H9 (cell line): ENCODE data around the gene EPB41L2. TPM values are rescaled to one million over a fixed set of nuclear protein-coding genes. Genes with fewer than 3 reads are reported as not detected.

Source experiments
- DNase-seq: peaks from one replicate; pipeline ENCODE4 v3.0.0-alpha.2; 2017
- H2AFZ ChIP-seq: one replicate; pipeline ENCODE4 v1.6.1; 2013; ENCODE audit warnings: mild to moderate bottlenecking, low read length, control low read depth, moderate library complexity
- H2AK5ac ChIP-seq: 2 replicates; pipeline ENCODE4 v1.6.1; 2013; ENCODE audit warnings: low read length, control low read depth, mixed read lengths; ENCODE audit not compliant: insufficient read length
- H2BK120ac ChIP-seq: one replicate; pipeline ENCODE4 v1.6.1; 2013; ENCODE audit warnings: low read depth, mild to moderate bottlenecking, low read length, control low read depth, inconsistent platforms; ENCODE audit not compliant: poor library complexity, severe bottlenecking
- H2BK12ac ChIP-seq: 2 replicates; pipeline ENCODE4 v1.6.1; 2013; ENCODE audit warnings: low read length, control low read depth, mixed read lengths, low read depth; ENCODE audit not compliant: insufficient read length
- H2BK15ac ChIP-seq: 2 replicates; pipeline ENCODE4 v1.6.1; 2013; ENCODE audit warnings: low read depth, low read length, control low read depth
- H2BK20ac ChIP-seq: one replicate; pipeline ENCODE4 v1.6.1; 2013; ENCODE audit warnings: low read depth, mild to moderate bottlenecking, low read length, control low read depth, inconsistent platforms; ENCODE audit not compliant: poor library complexity, severe bottlenecking
- H2BK5ac ChIP-seq: 2 replicates; pipeline ENCODE4 v1.6.1; 2013; ENCODE audit warnings: low read length, control low read depth, mixed read lengths; ENCODE audit not compliant: insufficient read length
- H3K14ac ChIP-seq: 2 replicates; pipeline ENCODE4 v1.6.1; 2013; ENCODE audit warnings: low read length, control low read depth; ENCODE audit not compliant: insufficient read depth
- H3K18ac ChIP-seq: 2 replicates; pipeline ENCODE4 v1.6.1; 2013; ENCODE audit warnings: low read depth, mild to moderate bottlenecking, mixed read lengths, low read length, control low read depth; ENCODE audit not compliant: insufficient read length
- H3K23ac ChIP-seq: 2 replicates; pipeline ENCODE4 v1.6.1; 2013; ENCODE audit warnings: low read length, control low read depth, mixed read lengths, low read depth; ENCODE audit not compliant: insufficient read length
- H3K23me2 ChIP-seq: 2 replicates; pipeline ENCODE4 v1.6.1; 2013; ENCODE audit warnings: low read depth, mild to moderate bottlenecking, mixed read lengths, low read length, control low read depth; ENCODE audit not compliant: insufficient read length, poor library complexity, severe bottlenecking
- H3K27ac ChIP-seq: 2 replicates; pipeline ENCODE4 v1.5.1; 2013; ENCODE audit warnings: low read length, control low read depth, mixed read lengths, low read depth; ENCODE audit not compliant: insufficient read length
- H3K27me3 ChIP-seq: 2 replicates; pipeline ENCODE4 v1.6.1; 2013; ENCODE audit warnings: low read length, control low read depth, inconsistent platforms; ENCODE audit not compliant: insufficient read depth
- H3K4ac ChIP-seq: 2 replicates; pipeline ENCODE4 v1.6.1; 2013; ENCODE audit warnings: low read depth, mild to moderate bottlenecking, control low read depth, inconsistent platforms, low read length, moderate library complexity
- H3K4me1 ChIP-seq: 2 replicates; pipeline ENCODE4 v1.6.1; 2013; ENCODE audit warnings: low read length, control low read depth, inconsistent platforms; ENCODE audit not compliant: insufficient read depth
- H3K4me2 ChIP-seq: 2 replicates; pipeline ENCODE4 v1.6.1; 2013; ENCODE audit warnings: low read length, control low read depth, mixed read lengths; ENCODE audit not compliant: insufficient read length, insufficient read depth
- H3K56ac ChIP-seq: 2 replicates; pipeline ENCODE4 v1.6.1; 2013; ENCODE audit warnings: low read depth, mild to moderate bottlenecking, mixed read lengths, low read length, control low read depth; ENCODE audit not compliant: insufficient read length
- H3K79me1 ChIP-seq: 2 replicates; pipeline ENCODE4 v1.6.1; 2013; ENCODE audit warnings: low read depth, mild to moderate bottlenecking, moderate library complexity, low read length, control low read depth, inconsistent platforms; ENCODE audit not compliant: insufficient read depth, poor library complexity, severe bottlenecking
- H3K79me2 ChIP-seq: 2 replicates; pipeline ENCODE4 v1.6.1; 2013; ENCODE audit warnings: low read length, control low read depth, inconsistent platforms; ENCODE audit not compliant: insufficient read depth
- H3K9ac ChIP-seq: 2 replicates; pipeline ENCODE4 v1.6.1; 2013; ENCODE audit warnings: low read length, control low read depth, mixed read lengths; ENCODE audit not compliant: insufficient read length; ENCODE audit errors: extremely low read depth
- H3K9me3 ChIP-seq: one replicate; pipeline ENCODE4 v1.6.1; 2013; ENCODE audit warnings: low read depth, low read length, inconsistent platforms; ENCODE audit not compliant: control insufficient read depth
- H3T11ph ChIP-seq: one replicate; pipeline ENCODE4 v1.6.1; 2013; ENCODE audit warnings: mild to moderate bottlenecking, low read length, control low read depth, inconsistent platforms
- H4K20me1 ChIP-seq: one replicate; pipeline ENCODE4 v1.6.1; 2013; ENCODE audit not compliant: control insufficient read depth, insufficient read length, insufficient read depth
- H4K5ac ChIP-seq: 2 replicates; pipeline ENCODE4 v1.6.1; 2013; ENCODE audit warnings: low read depth, mild to moderate bottlenecking, mixed read lengths, low read length, control low read depth; ENCODE audit not compliant: insufficient read length
- H4K8ac ChIP-seq: replicated peaks from 2 replicates; pipeline ENCODE4 v1.6.1; 2013; ENCODE audit warnings: low read length, control low read depth, mixed read lengths, low read depth; ENCODE audit not compliant: insufficient read length
- H4K91ac ChIP-seq: 2 replicates; pipeline ENCODE4 v1.6.1; 2013; ENCODE audit warnings: low read depth, mild to moderate bottlenecking, moderate library complexity, mixed read lengths, low read length, control low read depth; ENCODE audit not compliant: insufficient read length
- H3K27ac Mint-ChIP-seq, 3 experiments: 2 replicates in 2 of 3; 3 replicates in 1 of 3; pipeline ENCODE4 v1.8.0; 2020 to 2021; ENCODE audit warnings: mixed read lengths in 3 of 3, mild to moderate bottlenecking in 1 of 3, moderate library complexity in 1 of 3
- H3K27me3 Mint-ChIP-seq: 2 replicates; pipeline ENCODE4 v1.8.0; 2021; ENCODE audit warnings: low read depth, mild to moderate bottlenecking, moderate library complexity, mixed read lengths
- H3K36me3 Mint-ChIP-seq, 3 experiments: 2 replicates in 2 of 3; 3 replicates in 1 of 3; pipeline ENCODE4 v1.8.0; 2020 to 2021; ENCODE audit warnings: low read depth in 3 of 3, mixed read lengths in 3 of 3; ENCODE audit not compliant: insufficient read depth in 1 of 3
- H3K4me1 Mint-ChIP-seq, 2 experiments: 2 replicates each; pipeline ENCODE4 v1.8.0; 2020; ENCODE audit warnings: mixed read lengths in 2 of 2
- H3K4me3 Mint-ChIP-seq, 2 experiments: 2 replicates in 1 of 2; 3 replicates in 1 of 2; pipeline ENCODE4 v1.8.0; 2020 to 2021; ENCODE audit warnings: mild to moderate bottlenecking in 2 of 2, mixed read lengths in 2 of 2, moderate library complexity in 1 of 2
- H3K9me3 Mint-ChIP-seq, 2 experiments: 2 replicates in 1 of 2; 3 replicates in 1 of 2; pipeline ENCODE4 v1.8.0; 2020; ENCODE audit warnings: mild to moderate bottlenecking in 2 of 2, mixed read lengths in 2 of 2, moderate library complexity in 1 of 2
- CTCF ChIP-seq: fragments of 200-600 bp; sonication (generic); conservative IDR thresholded peaks from 3 replicates; pipeline ENCODE4 v1.8.0; 2021; ENCODE audit warnings: antibody characterized with exemption, mild to moderate bottlenecking
- WGBS: extraction: QIAGEN DNeasy Blood & Tissue Kit; methylation state at CpG from one replicate; pipeline ENCODE4 v1.1.7; 2013; ENCODE audit warnings: missing lambda C conversion rate, low lambda C conversion rate, mixed read lengths; ENCODE audit not compliant: insufficient read length; ENCODE audit errors: extremely low coverage; 5-methylcytosine and 5-hydroxymethylcytosine counted together
- total RNA-seq: library from RNA; stranded (reverse); gene quantifications from 2 replicates; pipeline ENCODE4 v1.2.1, GENCODE V29; 2021

The EPB41L2 gene
- total RNA-seq, 1 experiment from 2014 or later = 90.2 TPM

- Histone ChIP-seq H3K9ac (no peak overlapping the region), H4K8ac (no peak overlapping the region), H3K9me3 (peaks cover 11% of the 10 kb centered on the region), H2BK12ac (no peak overlapping the region), H2BK20ac (no peak overlapping the region), H2BK15ac (no peak overlapping the region), H3K27me3 (no peaks in the 10 kb centered on the region), H4K91ac (no peak overlapping the region), H2AFZ (no peak overlapping the region), H3K18ac (no peak overlapping the region), H3K4me2 (no peak overlapping the region), H2BK5ac (no peak overlapping the region), H3K23ac (no peak overlapping the region), H3T11ph (no peak overlapping the region), H3K4ac (no peak overlapping the region), H2AK5ac (no peak overlapping the region), H3K79me2 (peaks cover 9% of the 10 kb centered on the region; the same call in 1 of the 2 replicates), H2BK120ac (no peak overlapping the region), H3K4me1 (no peaks in the 10 kb centered on the region), H3K27ac (no peak overlapping the region), H3K14ac (no peak overlapping the region), H3K56ac (no peak overlapping the region), H4K20me1 (no peaks in the 10 kb centered on the region), H3K79me1 (no peaks in the 10 kb centered on the region), H4K5ac (no peak overlapping the region), H3K23me2 (no peaks in the 10 kb centered on the region)
- no peak for DNase-seq
- no CpG with 5 or more reads among the region's 3 CpGs for WGBS
- Mint-ChIP-seq H3K36me3 (peaks cover 10 to 12% (median 10%) of the 10 kb centered on the region in 3 experiments), H3K4me1 (peaks cover 5 to 10% of the 10 kb centered on the region in 2 experiments; a peak in 3 of 4 replicates), H3K27me3 (no peaks in the 10 kb centered on the region), H3K9me3 (peaks cover 9 to 10% of the 10 kb centered on the region in 2 experiments), H3K4me3 (no peak overlapping the region), H3K27ac (no peak overlapping the region; a peak in 1 of 7 replicates)
- TF ChIP-seq CTCF = no peak
These were observed 13.4 kb downstream of the EPB41L2 start for GRCh38 chr6:131049608-131050007.
